A673 (cell line): Measurements from ENCODE around the gene AHDC1. TPM values are rescaled to one million over a fixed set of nuclear protein-coding genes. Genes with fewer than 3 reads are reported as not detected.

Experiments used
- BruUV-seq: library from RNA; stranded (reverse); fragments of 400-500 nt; replicated peaks from 2 replicates; lab custom pipeline; 2021; lab: Mats Ljungman, UMichigan
- CTCF ChIA-PET: fragments of 300-600 bp; sonication (Branson Sonifier 250); formaldehyde crosslinking; loops from one replicate; lab custom pipeline; 2022; ENCODE audit warnings: antibody characterized with exemption; lab: Charles Lee
- POLR2A ChIA-PET: fragments of 300-600 bp; sonication (Branson Sonifier 250); formaldehyde crosslinking; loops from one replicate; lab custom pipeline; 2022; ENCODE audit warnings: antibody characterized with exemption; ENCODE audit not compliant: low non-redundant PET; lab: Charles Lee
- DNase-seq: peaks from one replicate; pipeline ENCODE4 v3.0.0-alpha.2; 2015; ENCODE audit warnings: low spot score
- H3K27ac ChIP-seq: fragments of 200-600 bp; sonication (generic); 2 replicates; pipeline ENCODE4 v1.5.1; 2016; ENCODE audit warnings: mixed run types, low read depth, mild to moderate bottlenecking, mixed read lengths, antibody characterized with exemption, low read length; ENCODE audit not compliant: poor library complexity, severe bottlenecking
- H3K27me3 ChIP-seq: fragments of 200-600 bp; sonication (generic); replicated peaks from 2 replicates; pipeline ENCODE4 v1.6.1; 2017; ENCODE audit warnings: mixed run types, low read depth, mild to moderate bottlenecking, mixed read lengths, antibody characterized with exemption, low read length; ENCODE audit not compliant: insufficient read depth, poor library complexity
- H3K36me3 ChIP-seq: fragments of 200-600 bp; sonication (generic); 2 replicates; pipeline ENCODE4 v1.6.1; 2016; ENCODE audit warnings: mixed run types, mild to moderate bottlenecking, mixed read lengths, antibody characterized with exemption, low read length; ENCODE audit not compliant: insufficient read depth, poor library complexity, severe bottlenecking
- H3K4me1 ChIP-seq: fragments of 200-600 bp; sonication (generic); 2 replicates; pipeline ENCODE4 v1.6.1; 2017; ENCODE audit warnings: mixed run types, mild to moderate bottlenecking, mixed read lengths, antibody characterized with exemption, low read length; ENCODE audit not compliant: insufficient read depth, poor library complexity, severe bottlenecking
- H3K4me3 ChIP-seq: fragments of 200-600 bp; sonication (generic); 2 replicates; pipeline ENCODE4 v1.5.1; 2016; ENCODE audit warnings: low read depth, mixed run types, mild to moderate bottlenecking, mixed read lengths, low read length; ENCODE audit not compliant: poor library complexity, severe bottlenecking
- H3K9me3 ChIP-seq: fragments of 200-600 bp; sonication (generic); 2 replicates; pipeline ENCODE4 v1.6.1; 2016; ENCODE audit warnings: mixed run types, low read depth, mild to moderate bottlenecking, mixed read lengths, antibody characterized with exemption, low read length; ENCODE audit not compliant: poor library complexity, severe bottlenecking
- EZH2 ChIP-seq: fragments of 200-600 bp; sonication (generic); IDR thresholded peaks from 2 replicates; pipeline ENCODE4 v1.6.1; 2017; ENCODE audit warnings: borderline replicate concordance, low read depth, mild to moderate bottlenecking, mixed read lengths, antibody characterized with exemption, low read length; ENCODE audit not compliant: poor library complexity, severe bottlenecking
- intact Hi-C: fragments of 100-400 bp; cut with micrococcal nuclease; formaldehyde crosslinking; loops from one replicate; pipeline ENCODE4 v1.10.0; 2022; ENCODE audit not compliant: unreplicated experiment
- total RNA-seq: library from RNA; stranded (reverse); gene quantifications from 2 replicates; pipeline ENCODE4 v1.2.3, GENCODE V29; 2021
- TF ChIP-seq, protein P1 (sequence below): fragments of 300-800, 200-600 bp; sonication (generic); conservative IDR thresholded peaks from 2 replicates; pipeline ENCODE4 v1.5.1; 2017; ENCODE audit warnings: low read depth, mild to moderate bottlenecking, antibody characterized with exemption, low read length, moderate library complexity, mixed read lengths

AHDC1 gene
- total RNA-seq, 1 experiment from 2014 or later = 33.2 TPM

DNA sequence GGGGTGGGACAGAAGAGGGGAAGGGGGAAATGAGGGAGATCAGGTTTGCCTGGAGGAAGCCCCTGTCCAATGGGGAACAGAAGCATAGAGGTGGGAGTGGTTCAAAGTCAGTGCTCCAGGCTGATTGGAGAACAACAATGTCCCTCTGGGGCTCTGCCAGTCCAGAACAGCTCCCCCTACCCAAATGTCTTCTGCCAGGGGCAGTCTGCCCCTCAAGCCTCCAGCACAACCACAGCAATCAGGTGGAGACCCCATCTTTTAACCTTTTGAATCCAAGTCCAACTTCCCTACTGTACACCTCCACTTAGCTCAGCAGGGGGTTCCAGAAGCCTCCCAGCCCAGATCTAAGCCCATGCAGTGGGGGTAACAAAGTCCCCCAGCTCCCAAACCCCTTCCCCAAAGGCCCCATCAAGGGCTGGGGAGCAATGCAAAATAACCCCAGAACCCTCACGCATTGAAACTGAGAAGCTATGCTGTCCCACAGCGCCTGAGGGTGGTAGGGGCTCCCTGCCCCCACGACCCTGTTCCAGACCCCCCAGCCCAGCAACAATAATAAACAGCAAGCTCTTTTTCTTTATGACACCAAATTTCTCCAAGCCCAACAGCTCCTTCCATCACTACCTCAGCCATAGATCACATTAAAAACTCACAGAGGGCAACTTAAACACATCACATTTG, 3.3 kb downstream of the AHDC1 start:
- POLR2A ChIA-PET = interaction anchor here (0.5 kb wide), 1 partner anchor 75 kb away, joined by 19 read pairs; no protein-coding TSS in a partner anchor
- Histone ChIP-seq H3K27me3 (no peaks in the 10 kb centered on the region), H3K9me3 (no peaks in the 10 kb centered on the region), H3K27ac (peak overlapping the region; percentile 10), H3K4me3 (peak overlapping the region; percentile 3), H3K36me3 (no peaks in the 10 kb centered on the region), H3K4me1 (peaks cover 59% of the 10 kb centered on the region)
- BruUV-seq = no TSS peak
- peak; percentile 76 for DNase-seq
- CTCF ChIA-PET = interaction anchor here (0.6 to 2.0 kb wide), 6 partner anchors 14 to 300 kb away, joined by 3 to 37 read pairs (median 5); no protein-coding TSS in a partner anchor
- TF ChIP-seq, protein P1, sequence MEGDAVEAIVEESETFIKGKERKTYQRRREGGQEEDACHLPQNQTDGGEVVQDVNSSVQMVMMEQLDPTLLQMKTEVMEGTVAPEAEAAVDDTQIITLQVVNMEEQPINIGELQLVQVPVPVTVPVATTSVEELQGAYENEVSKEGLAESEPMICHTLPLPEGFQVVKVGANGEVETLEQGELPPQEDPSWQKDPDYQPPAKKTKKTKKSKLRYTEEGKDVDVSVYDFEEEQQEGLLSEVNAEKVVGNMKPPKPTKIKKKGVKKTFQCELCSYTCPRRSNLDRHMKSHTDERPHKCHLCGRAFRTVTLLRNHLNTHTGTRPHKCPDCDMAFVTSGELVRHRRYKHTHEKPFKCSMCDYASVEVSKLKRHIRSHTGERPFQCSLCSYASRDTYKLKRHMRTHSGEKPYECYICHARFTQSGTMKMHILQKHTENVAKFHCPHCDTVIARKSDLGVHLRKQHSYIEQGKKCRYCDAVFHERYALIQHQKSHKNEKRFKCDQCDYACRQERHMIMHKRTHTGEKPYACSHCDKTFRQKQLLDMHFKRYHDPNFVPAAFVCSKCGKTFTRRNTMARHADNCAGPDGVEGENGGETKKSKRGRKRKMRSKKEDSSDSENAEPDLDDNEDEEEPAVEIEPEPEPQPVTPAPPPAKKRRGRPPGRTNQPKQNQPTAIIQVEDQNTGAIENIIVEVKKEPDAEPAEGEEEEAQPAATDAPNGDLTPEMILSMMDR = 0 out of 2 replicates have a peak, but pooled peaks have one; percentile 38
- TF ChIP-seq EZH2 = no peak
- intact Hi-C loops = no loop called here

DNA sequence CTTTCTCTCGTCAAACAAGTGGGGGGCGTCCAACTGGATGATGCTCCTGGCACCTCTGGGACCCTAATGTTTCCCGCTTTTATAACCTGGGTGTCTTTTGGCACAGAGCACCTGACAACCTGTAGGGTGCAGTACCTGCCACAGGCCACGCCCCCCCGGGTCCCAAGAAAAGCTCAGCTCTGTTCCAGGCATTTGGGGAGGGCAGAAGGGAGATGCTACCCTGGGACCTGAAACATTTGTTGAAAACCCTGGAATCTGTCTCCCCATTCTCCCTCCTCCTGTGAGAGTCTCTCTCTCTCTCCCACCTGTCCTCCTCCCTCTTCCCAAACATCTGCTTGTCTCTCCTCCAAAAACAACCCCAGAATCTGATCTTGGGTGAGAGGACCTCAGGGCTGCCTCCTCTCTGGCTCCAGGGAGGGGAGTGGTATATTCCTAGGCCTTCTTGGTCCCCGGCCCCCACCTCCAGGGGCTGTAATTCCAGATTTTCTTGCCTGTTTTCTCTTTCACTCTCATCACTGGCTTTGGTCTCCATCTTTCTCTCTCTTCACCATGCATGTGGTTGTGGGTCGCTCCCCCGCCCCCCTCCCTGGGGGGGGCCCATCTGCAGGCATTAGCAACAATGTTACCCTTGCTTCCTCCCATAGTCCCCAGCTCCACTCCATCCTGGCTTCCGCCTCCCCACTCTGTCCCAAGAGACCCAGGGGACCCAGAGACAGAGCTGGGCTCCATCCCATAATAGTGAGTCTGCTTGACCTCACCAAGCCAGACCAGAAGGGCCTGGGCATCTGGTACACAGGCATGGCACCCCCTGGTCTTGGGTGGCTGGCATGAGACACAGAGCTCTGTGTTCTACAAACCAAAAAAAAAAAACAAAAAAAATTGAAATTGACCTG, 4.1 kb downstream of the AHDC1 start:
- TF ChIP-seq, protein P1 = no peak
- no peak for TF ChIP-seq EZH2
- CTCF ChIA-PET = interaction anchor here (0.6 to 2.0 kb wide), 5 partner anchors 15 to 44 kb away, joined by 3 to 37 read pairs (median 6); no protein-coding TSS in a partner anchor
- POLR2A ChIA-PET = interaction anchor here (0.5 kb wide), 1 partner anchor 76 kb away, joined by 19 read pairs; no protein-coding TSS in a partner anchor
- H3K4me3 ChIP-seq = peak overlapping the region; percentile 17
- peaks cover 60% of the 10 kb centered on the region for H3K4me1 ChIP-seq
- H3K36me3 ChIP-seq = no peaks in the 10 kb centered on the region
- no TSS peak for BruUV-seq
- no peaks in the 10 kb centered on the region for H3K9me3 ChIP-seq
- no peaks in the 10 kb centered on the region for H3K27me3 ChIP-seq
- intact Hi-C loops = no loop called here
- no peak for DNase-seq
- H3K27ac ChIP-seq = peak overlapping the region; percentile 72

DNA sequence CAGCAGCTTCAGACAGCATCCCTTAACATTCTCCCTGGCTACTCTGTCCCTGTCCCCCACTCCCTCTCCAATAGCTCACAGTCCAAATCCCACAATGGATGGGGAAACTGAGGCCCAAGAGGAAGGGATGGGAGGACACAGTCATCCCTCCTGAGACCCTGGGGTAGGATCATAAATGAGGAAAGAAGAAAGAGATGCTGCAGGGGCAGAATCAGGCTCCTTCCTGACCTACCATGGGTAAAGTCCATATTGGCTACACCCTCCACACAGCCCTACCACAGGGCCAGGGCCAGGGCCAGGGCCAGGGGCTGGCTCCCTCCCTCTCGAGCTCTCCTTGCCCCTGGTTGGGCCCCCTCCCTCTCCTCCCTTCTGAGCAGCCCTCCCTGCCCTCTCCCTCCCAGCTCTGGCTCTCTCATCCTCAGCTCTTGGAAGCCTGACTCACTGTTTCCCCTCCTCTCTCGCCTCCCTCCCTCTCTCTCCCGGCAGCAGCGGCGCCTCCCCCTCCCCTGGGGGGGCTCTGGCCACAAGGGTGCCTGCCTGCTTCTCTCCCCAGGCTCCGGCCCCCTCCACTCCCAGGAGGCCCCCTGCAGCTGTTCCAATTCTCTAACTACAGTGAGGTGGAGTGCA, 4.9 kb downstream of the AHDC1 start:
- CTCF ChIA-PET = interaction anchor here (1.4 kb wide), 1 partner anchor 42 kb away, joined by 8 read pairs; no protein-coding TSS in a partner anchor
- DNase-seq = peak; percentile 55
- TF ChIP-seq, protein P1 = no peak
- no peak for TF ChIP-seq EZH2
- peak overlapping the region; percentile 17 for H3K4me3 ChIP-seq
- H3K27ac ChIP-seq = peak overlapping the region; percentile 72
- BruUV-seq = no TSS peak
- no peaks in the 10 kb centered on the region for H3K27me3 ChIP-seq
- POLR2A ChIA-PET = no interaction called here
- H3K9me3 ChIP-seq = no peaks in the 10 kb centered on the region
- peaks cover 64% of the 10 kb centered on the region for H3K4me1 ChIP-seq
- intact Hi-C loops = no loop called here
- H3K36me3 ChIP-seq = no peaks in the 10 kb centered on the region
